Measurements from ENCODE around the gene GRIK4. TPM values are rescaled to one million over a fixed set of nuclear protein-coding genes. Genes with fewer than 3 reads are reported as not detected.

GRIK4 gene
- total and polyA plus RNA-seq, 7 donors = 0.04 to 0.11 (median 0.04) TPM; not detected in 4

DNA sequence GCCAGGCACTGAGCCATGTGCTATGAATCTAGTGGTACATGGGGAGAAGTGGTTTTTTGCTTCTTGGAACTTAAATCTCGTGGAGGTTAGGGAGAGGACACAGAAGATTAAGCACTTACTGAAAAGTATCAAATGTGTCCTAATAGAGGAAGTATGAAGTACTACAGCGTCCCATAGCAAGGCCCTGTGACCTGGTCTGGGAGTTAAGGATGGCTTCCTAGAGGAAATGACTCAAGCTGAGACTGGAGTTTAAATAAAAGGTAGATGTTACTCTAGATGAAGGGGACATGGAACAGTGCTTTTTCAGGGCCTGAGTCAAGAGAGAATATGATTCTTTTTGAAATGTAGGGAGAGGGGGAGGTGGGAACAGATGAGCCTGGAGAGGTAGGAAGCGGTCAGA lies 202.9 kb downstream of the GRIK4 start:
- 75 to 85% (median 78%) methylated on average over 3 of the region's 3 CpGs for WGBS, 3 donors
- TF ChIP-seq, protein P1, sequence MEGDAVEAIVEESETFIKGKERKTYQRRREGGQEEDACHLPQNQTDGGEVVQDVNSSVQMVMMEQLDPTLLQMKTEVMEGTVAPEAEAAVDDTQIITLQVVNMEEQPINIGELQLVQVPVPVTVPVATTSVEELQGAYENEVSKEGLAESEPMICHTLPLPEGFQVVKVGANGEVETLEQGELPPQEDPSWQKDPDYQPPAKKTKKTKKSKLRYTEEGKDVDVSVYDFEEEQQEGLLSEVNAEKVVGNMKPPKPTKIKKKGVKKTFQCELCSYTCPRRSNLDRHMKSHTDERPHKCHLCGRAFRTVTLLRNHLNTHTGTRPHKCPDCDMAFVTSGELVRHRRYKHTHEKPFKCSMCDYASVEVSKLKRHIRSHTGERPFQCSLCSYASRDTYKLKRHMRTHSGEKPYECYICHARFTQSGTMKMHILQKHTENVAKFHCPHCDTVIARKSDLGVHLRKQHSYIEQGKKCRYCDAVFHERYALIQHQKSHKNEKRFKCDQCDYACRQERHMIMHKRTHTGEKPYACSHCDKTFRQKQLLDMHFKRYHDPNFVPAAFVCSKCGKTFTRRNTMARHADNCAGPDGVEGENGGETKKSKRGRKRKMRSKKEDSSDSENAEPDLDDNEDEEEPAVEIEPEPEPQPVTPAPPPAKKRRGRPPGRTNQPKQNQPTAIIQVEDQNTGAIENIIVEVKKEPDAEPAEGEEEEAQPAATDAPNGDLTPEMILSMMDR (IDR thresholded peaks at IDR 0.05) = no peak
- Histone ChIP-seq H3K27ac (no peak overlapping the region), H3K36me3 (ENCODE audit: insufficient read depth in 1 of 2, low read depth in 1 of 2) (no peaks in the 10 kb centered on the region), H3K9me3 (no peaks in the 10 kb centered on the region), H3K27me3 (ENCODE audit: insufficient read depth in 3 of 3, low read length in 2 of 3) (peaks cover 2 to 47% (median 5%) of the 10 kb centered on the region in 3 donors), H3K4me3 (no peak overlapping the region), H3K4me1 (no peaks in the 10 kb centered on the region)
- intact Hi-C loops (cut with DNase I) = no loop called here
- no peak for DNase-seq
- no peak for ATAC-seq

DNA sequence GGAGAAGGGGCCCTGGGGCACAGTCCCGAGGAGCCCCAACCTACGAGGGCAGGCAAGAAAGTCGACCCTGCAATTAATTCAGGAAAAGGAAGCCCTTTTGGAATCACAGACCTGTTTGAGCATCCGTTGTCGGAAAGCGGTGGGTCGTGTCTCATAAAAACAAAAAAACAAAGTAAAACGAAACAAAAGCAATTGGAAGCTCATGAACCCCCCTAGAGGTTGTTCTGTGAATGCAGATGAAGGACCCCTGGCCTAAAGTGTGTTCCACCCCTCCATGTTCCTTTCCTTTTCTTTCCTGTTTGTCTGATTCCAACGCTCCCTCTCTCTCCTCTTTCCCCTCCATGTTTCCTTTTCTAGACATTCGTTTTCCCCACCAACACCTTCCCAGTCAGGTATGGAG lies 203.7 kb downstream of the GRIK4 start:
- H3K4me1 ChIP-seq = no peaks in the 10 kb centered on the region
- H3K4me3 ChIP-seq = no peak overlapping the region
- WGBS, 3 donors = 36 to 50% (median 49%) methylated on average over 10 of the region's 10 CpGs
- peaks cover 2 to 47% (median 5%) of the 10 kb centered on the region in 3 donors for H3K27me3 ChIP-seq (ENCODE audit: insufficient read depth in 3 of 3, low read length in 2 of 3)
- no peak for DNase-seq
- H3K27ac ChIP-seq = no peak overlapping the region
- no peak for ATAC-seq
- TF ChIP-seq, protein P1 (IDR thresholded peaks at IDR 0.05) = no peak
- intact Hi-C loops (cut with DNase I) = no loop called here
- H3K36me3 ChIP-seq (ENCODE audit: insufficient read depth in 1 of 2, low read depth in 1 of 2) = no peaks in the 10 kb centered on the region
- no peaks in the 10 kb centered on the region for H3K9me3 ChIP-seq

DNA sequence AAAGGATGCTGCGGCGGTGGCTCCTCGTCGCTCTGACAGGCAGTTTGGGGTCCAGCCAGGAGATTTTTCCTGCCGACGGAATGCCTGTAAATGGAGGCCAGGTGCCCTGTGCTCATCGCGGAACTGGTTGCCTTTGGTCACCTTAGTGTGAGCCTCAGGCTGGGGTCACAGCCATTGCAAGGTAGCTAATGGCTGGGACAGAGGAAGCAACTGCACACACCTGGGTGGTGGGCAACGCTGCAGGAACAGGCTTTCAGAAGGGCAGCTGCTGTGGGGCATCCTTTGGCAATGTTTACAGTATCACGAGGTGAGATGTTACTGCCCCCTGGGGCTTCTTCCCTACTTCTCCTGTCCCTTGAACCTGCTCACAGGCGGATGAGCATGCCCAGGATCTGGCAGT lies 205.5 kb downstream of the GRIK4 start:
- H3K4me1 ChIP-seq = no peaks in the 10 kb centered on the region
- 79 to 84% (median 83%) methylated on average over 11 of the region's 11 CpGs for WGBS, 3 donors
- ATAC-seq (no peak), DNase-seq (no peak)
- intact Hi-C loops (cut with DNase I) = no loop called here
- no peak overlapping the region for H3K27ac ChIP-seq
- H3K27me3 ChIP-seq (ENCODE audit: insufficient read depth in 3 of 3, low read length in 2 of 3) = peaks cover 2 to 42% (median 5%) of the 10 kb centered on the region in 3 donors
- TF ChIP-seq, protein P1 (IDR thresholded peaks at IDR 0.05) = no peak
- H3K4me3 ChIP-seq = no peak overlapping the region
- no peaks in the 10 kb centered on the region for H3K9me3 ChIP-seq
- no peaks in the 10 kb centered on the region for H3K36me3 ChIP-seq (ENCODE audit: insufficient read depth in 1 of 2, low read depth in 1 of 2)

DNA sequence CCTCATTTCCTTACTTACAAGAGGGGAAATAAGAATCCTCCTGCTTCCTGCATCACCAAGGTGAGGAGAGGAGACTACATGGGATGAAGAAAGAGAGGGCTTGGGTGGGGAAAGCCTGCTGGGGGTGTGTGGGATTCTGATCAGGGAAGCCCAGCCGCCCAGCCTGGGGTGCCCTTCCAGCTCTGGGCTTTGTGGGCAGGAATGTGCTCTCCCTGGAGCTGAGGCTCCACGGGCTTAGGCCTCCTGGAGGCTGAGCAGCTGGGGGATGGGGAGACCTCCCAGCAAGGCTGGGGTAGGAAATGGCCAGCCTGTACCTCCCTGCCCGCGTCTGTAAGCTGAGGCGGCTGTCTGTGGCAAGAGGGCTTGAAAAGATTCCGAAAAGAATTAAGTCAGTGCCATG lies 206.1 kb downstream of the GRIK4 start:
- Histone ChIP-seq H3K27ac (no peak overlapping the region), H3K36me3 (ENCODE audit: insufficient read depth in 1 of 2, low read depth in 1 of 2) (no peaks in the 10 kb centered on the region), H3K27me3 (ENCODE audit: insufficient read depth in 3 of 3, low read length in 2 of 3) (peaks cover 2 to 37% (median 5%) of the 10 kb centered on the region in 3 donors), H3K9me3 (no peaks in the 10 kb centered on the region), H3K4me3 (no peak overlapping the region), H3K4me1 (no peaks in the 10 kb centered on the region)
- ATAC-seq (no peak), DNase-seq (no peak)
- intact Hi-C loops (cut with DNase I) = no loop called here
- WGBS, 3 donors = 56 to 69% (median 67%) methylated on average over 6 of the region's 6 CpGs
- TF ChIP-seq, protein P1 (IDR thresholded peaks at IDR 0.05) = no peak

DNA sequence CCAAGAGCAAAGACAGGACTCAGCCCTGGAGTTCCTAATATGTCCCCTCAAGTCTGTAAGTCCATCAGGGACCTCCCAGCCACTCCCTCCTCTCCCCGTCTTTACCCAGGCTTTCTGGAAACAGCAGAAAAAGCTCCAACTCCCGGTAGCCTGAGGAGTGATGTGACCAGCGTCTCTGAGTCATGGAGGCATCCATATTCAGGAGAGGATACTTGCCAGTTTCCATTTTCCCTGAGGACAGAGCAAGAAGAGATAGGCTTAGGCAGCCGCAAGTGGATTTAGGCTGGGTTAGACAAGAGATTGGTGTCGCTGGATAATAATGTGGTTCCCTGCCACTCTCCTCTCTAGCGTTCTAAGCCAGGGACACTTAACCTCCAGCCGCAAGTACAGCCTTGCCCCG lies 206.6 kb downstream of the GRIK4 start:
- Histone ChIP-seq H3K4me3 (no peak overlapping the region), H3K36me3 (ENCODE audit: insufficient read depth in 1 of 2, low read depth in 1 of 2) (no peaks in the 10 kb centered on the region), H3K4me1 (no peaks in the 10 kb centered on the region), H3K9me3 (no peaks in the 10 kb centered on the region), H3K27ac (no peak overlapping the region), H3K27me3 (ENCODE audit: insufficient read depth in 3 of 3, low read length in 2 of 3) (peaks cover 2 to 37% (median 5%) of the 10 kb centered on the region in 3 donors)
- no peak for DNase-seq
- TF ChIP-seq, protein P1 (IDR thresholded peaks at IDR 0.05) = no peak
- no peak for ATAC-seq
- WGBS, 3 donors = 76 to 82% (median 78%) methylated on average over 8 of the region's 8 CpGs
- intact Hi-C loops (cut with DNase I) = no loop called here
